Activated T-helper 1 cell treated with anti-CD3 and anti-CD28 coated beads, Interleukin-12 subunit alpha, Interleukin-12 subunit beta, Interleukin-2, Interleukin-4 antibody, amounts not matched to agents 30 ng/mL and 10 ng/mL and 1 ng/mL, durations not matched to agents 14 hours and 24 hours and 36 hours (primary cell): ENCODE measurements around the gene CC2D2A. TPM values are rescaled to one million over a fixed set of nuclear protein-coding genes. Genes with fewer than 3 reads are reported as not detected.

Source experiments
- DNase-seq: peaks from one replicate; pipeline ENCODE4 v3.0.0; 2021; ENCODE audit warnings: low spot score
- H3K27ac Mint-ChIP-seq: one replicate; pipeline ENCODE4 v1.8.0; 2021; ENCODE audit warnings: mild to moderate bottlenecking, mixed read lengths
- H3K27me3 Mint-ChIP-seq: one replicate; pipeline ENCODE4 v1.8.0; 2022; ENCODE audit warnings: mild to moderate bottlenecking, moderate library complexity, mixed read lengths; ENCODE audit not compliant: insufficient read depth
- H3K36me3 Mint-ChIP-seq: one replicate; pipeline ENCODE4 v1.8.0; 2021; ENCODE audit warnings: low read depth, mixed read lengths
- H3K4me1 Mint-ChIP-seq: one replicate; pipeline ENCODE4 v1.8.0; 2021; ENCODE audit warnings: low read depth, mixed read lengths
- H3K4me3 Mint-ChIP-seq: one replicate; pipeline ENCODE4 v1.8.0; 2021; ENCODE audit warnings: mild to moderate bottlenecking, moderate library complexity, mixed read lengths
- H3K9me3 Mint-ChIP-seq: one replicate; pipeline ENCODE4 v1.8.0; 2021; ENCODE audit warnings: mixed read lengths
- intact Hi-C: fragments of 100-400 bp; cut with micrococcal nuclease; formaldehyde crosslinking; loops from one replicate; pipeline ENCODE4 v1.15.1; 2024
- total RNA-seq: library from RNA; stranded (reverse); gene quantifications from 2 replicates; pipeline ENCODE4 v1.2.3, GENCODE V29; 2022

Gene CC2D2A
- total RNA-seq, 1 donor from 2014 or later, result not detected

DNA sequence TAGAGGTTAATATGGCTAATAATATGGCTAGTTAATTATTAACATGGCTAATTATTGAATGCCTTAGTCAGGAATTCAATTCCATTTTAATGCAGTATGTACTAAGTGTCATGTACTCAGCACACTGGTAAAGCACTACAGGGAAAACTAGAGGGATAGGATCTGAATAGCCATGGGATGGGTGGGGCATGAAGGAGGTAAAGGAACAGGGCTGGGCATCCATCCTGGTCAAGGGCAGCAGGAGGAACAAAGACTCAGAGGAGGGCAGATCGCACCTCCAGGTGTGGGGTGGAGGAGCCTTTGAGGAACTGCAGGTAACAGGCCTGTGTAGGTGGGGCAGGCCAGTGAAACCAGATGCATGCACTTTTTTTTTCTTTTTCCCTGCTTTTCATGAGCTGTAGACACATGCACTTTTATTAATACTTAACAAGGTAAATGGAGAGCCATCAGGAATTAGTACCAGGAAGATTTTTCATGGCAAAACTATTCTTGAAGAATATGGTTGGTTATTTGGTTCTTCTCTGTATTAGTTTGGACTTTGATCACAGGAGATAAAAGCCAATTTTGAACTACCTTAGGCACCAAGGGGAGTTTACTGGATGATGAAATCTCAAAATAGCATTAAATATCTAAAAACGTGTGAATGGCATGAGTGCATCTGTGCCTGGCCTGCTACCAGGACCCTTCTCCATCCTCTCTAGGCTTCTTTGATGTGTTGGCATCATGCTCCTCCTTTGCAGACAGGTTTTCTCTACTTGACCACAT, 88.3 kb downstream of the CC2D2A start:
- Mint-ChIP-seq H3K9me3 (no peaks in the 10 kb centered on the region), H3K27ac (no peak overlapping the region), H3K4me3 (no peak overlapping the region), H3K36me3 (peaks cover 5% of the 10 kb centered on the region), H3K27me3 (no peaks in the 10 kb centered on the region), H3K4me1 (peaks cover 5% of the 10 kb centered on the region)
- no peak for DNase-seq
- intact Hi-C loops, result no loop called here

DNA sequence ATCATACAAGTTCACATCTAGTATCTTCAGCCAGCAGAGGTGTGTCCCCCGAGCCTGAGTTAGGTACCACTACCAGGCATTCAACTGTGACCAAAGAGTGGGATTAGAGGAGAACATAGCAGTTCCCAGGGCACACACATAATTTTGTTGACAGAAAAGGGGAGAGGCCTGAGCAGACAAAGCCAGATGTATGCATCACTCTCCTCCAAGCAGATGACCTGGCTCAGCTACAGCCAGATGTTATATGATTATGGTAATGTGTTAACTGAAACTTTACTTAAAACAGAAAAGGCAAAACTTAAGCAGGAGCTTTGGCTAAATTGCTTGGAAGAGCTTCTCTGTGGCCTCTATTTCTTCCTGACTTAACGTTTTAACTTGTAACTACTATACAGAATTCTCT, 88.9 kb downstream of the CC2D2A start:
- Mint-ChIP-seq H3K9me3 (no peaks in the 10 kb centered on the region), H3K4me1 (peaks cover 5% of the 10 kb centered on the region), H3K27ac (no peak overlapping the region), H3K27me3 (no peaks in the 10 kb centered on the region), H3K36me3 (peaks cover 7% of the 10 kb centered on the region), H3K4me3 (no peak overlapping the region)
- intact Hi-C loops, result no loop called here
- no peak for DNase-seq

DNA sequence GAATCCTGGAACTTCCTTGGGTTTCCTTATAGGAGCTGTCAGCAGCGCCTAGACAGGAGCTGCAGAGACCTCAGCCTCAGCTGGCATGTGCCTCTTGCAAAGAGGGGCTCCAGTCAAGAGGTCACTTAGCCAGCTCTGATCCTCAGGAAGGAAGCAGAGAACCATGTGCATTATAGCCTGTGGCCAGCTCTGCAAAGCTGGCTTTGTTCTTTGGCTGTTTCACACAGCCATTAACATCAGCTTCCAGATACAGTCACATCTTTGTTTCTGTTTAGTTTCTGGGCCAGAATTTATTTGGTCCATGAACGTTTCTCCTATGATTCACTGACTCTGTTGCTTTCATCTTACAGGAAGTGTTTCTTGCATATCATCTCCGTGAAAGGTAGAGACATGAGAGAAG, 92.4 kb downstream of the CC2D2A start:
- H3K4me3 Mint-ChIP-seq, result no peak overlapping the region
- H3K27me3 Mint-ChIP-seq, result no peaks in the 10 kb centered on the region
- intact Hi-C loops, result no loop called here
- H3K27ac Mint-ChIP-seq, result no peak overlapping the region
- no peaks in the 10 kb centered on the region for H3K4me1 Mint-ChIP-seq
- DNase-seq, result no peak
- peaks cover 7% of the 10 kb centered on the region for H3K36me3 Mint-ChIP-seq
- no peaks in the 10 kb centered on the region for H3K9me3 Mint-ChIP-seq

GRCh38 chr4:15562623-15563022, 92.9 kb downstream of the CC2D2A start:
- no peaks in the 10 kb centered on the region for H3K4me1 Mint-ChIP-seq
- H3K4me3 Mint-ChIP-seq, result no peak overlapping the region
- no peak for DNase-seq
- intact Hi-C loops, result no loop called here
- no peak overlapping the region for H3K27ac Mint-ChIP-seq
- H3K9me3 Mint-ChIP-seq, result no peaks in the 10 kb centered on the region
- no peaks in the 10 kb centered on the region for H3K27me3 Mint-ChIP-seq
- H3K36me3 Mint-ChIP-seq, result peaks cover 7% of the 10 kb centered on the region

GRCh38 chr4:15563871-15564270, 94.2 kb downstream of the CC2D2A start:
- intact Hi-C loops, result no loop called here
- no peaks in the 10 kb centered on the region for H3K27me3 Mint-ChIP-seq
- no peak overlapping the region for H3K27ac Mint-ChIP-seq

DNA sequence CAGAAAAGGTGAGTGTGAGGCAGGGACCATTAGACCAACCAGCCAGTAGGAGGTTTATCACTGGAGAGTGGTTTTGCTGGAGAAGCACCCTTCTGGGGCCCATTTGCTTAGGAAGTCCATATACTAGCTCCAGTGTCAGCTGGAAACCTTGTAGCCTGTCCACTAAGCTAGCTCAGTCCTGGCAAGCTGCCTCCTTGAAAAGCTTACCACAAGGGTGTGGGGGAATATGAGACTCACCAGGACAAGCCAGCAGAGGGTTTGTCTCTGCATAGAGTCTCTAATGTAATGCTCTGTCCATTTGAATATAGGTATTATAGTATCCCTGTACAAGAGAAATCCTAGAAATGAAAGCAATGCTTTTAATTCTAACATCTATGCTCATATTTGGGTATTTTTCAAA, 99.1 kb downstream of the CC2D2A start:
- Mint-ChIP-seq H3K4me1 (no peaks in the 10 kb centered on the region), H3K27me3 (no peaks in the 10 kb centered on the region), H3K27ac (no peak overlapping the region), H3K9me3 (no peaks in the 10 kb centered on the region), H3K36me3 (peaks cover 2% of the 10 kb centered on the region), H3K4me3 (no peak overlapping the region)
- DNase-seq, result no peak
- intact Hi-C loops, result no loop called here

More at GRCh38 chr4:15563871-15564270, 94.2 kb downstream of the CC2D2A start:
- Mint-ChIP-seq H3K4me1 (no peaks in the 10 kb centered on the region), H3K4me3 (no peak overlapping the region), H3K36me3 (peaks cover 7% of the 10 kb centered on the region), H3K9me3 (no peaks in the 10 kb centered on the region)
- DNase-seq, result no peak

DNA sequence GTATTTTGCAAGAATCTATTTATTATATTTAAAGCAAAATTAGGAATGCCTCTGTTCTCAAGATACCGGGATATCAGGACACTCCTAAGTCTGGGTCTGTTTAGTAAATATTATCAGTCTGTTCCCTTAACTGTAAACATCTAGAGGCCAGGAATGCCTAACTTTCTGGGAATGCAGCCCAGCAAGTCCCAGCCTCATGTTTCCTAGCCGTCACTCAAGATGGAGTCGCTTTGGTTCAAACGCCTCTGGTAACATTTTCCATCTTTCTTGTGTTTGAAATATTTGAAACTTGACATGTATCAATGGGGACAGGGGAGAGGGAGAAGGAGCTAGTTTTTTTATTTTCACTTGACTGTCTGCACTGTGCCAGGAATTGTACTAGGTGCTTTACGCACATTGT, 100.1 kb downstream of the CC2D2A start:
- intact Hi-C loops, result no loop called here
- H3K9me3 Mint-ChIP-seq, result no peaks in the 10 kb centered on the region
- H3K4me3 Mint-ChIP-seq, result no peak overlapping the region
- H3K27me3 Mint-ChIP-seq, result no peaks in the 10 kb centered on the region
- H3K36me3 Mint-ChIP-seq, result peaks cover 2% of the 10 kb centered on the region
- no peak overlapping the region for H3K27ac Mint-ChIP-seq
- no peak for DNase-seq
- H3K4me1 Mint-ChIP-seq, result no peaks in the 10 kb centered on the region

DNA sequence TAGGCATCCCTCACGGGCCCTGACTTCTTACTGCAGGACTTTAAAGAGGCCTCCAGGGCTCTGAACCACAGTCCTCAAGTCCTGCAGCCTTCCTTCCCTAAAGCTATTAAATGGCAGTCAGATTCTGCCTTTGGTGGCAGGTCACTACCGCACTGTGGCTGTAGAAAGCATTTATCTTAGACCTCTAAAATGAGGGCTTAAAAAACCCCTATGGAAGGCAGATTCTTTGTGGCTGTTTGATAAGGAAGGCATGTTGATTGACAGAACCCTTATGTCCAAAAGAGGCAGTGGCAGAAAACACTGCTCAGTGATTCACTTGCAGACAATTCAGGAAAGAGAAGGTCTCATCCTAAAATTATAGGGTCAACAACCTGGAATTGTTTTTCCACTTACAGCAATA, 106.3 kb downstream of the CC2D2A start:
- no peaks in the 10 kb centered on the region for H3K4me1 Mint-ChIP-seq
- DNase-seq, result no peak
- H3K27me3 Mint-ChIP-seq, result no peaks in the 10 kb centered on the region
- no peaks in the 10 kb centered on the region for H3K36me3 Mint-ChIP-seq
- no peak overlapping the region for H3K27ac Mint-ChIP-seq
- no peak overlapping the region for H3K4me3 Mint-ChIP-seq
- intact Hi-C loops, result no loop called here
- H3K9me3 Mint-ChIP-seq, result no peaks in the 10 kb centered on the region

DNA sequence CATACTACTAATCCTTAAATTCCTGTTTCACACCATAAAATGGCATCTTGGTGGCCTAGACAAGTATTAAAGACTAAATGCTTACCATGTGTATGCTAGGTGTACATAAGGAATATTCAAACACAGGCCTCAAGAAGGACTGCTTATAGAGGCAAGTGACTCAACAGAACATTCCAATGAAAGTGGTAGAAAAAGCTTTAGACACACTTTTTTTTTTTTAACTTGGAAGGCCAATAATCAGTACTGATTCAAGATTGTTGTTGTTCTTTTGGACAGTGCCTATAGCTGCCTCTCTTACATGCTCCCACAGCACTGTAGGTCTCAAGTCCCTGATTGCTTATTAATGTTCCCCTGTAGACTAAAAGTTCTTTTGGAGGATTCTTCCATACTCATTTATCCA, 107.8 kb downstream of the CC2D2A start:
- no peaks in the 10 kb centered on the region for H3K9me3 Mint-ChIP-seq
- H3K36me3 Mint-ChIP-seq, result no peaks in the 10 kb centered on the region
- intact Hi-C loops, result no loop called here
- DNase-seq, result no peak
- no peaks in the 10 kb centered on the region for H3K4me1 Mint-ChIP-seq
- H3K27me3 Mint-ChIP-seq, result no peaks in the 10 kb centered on the region
- H3K4me3 Mint-ChIP-seq, result no peak overlapping the region
- H3K27ac Mint-ChIP-seq, result no peak overlapping the region

DNA sequence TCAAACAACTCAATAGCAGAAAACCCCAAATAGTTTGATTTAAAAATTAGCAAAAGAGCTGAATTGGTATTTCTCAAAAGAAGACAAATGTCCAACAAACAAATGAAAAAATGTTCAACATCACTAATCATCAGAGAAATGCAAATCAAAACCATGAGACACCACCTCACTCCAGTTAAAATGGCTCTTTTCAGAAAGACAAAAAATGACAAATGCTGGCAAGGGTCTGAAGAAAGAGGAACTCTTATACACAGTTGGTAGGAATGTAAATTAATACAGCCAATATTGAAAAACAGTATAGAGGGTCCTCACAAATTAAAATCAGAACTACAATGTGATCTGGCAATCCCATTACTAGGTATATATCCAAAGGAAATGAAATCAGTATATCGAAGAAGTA, 115.1 kb downstream of the CC2D2A start:
- Mint-ChIP-seq H3K4me1 (no peaks in the 10 kb centered on the region), H3K4me3 (no peak overlapping the region), H3K36me3 (no peaks in the 10 kb centered on the region), H3K27me3 (no peaks in the 10 kb centered on the region), H3K9me3 (no peaks in the 10 kb centered on the region), H3K27ac (no peak overlapping the region)
- intact Hi-C loops, result no loop called here
- no peak for DNase-seq

- no peaks in the 10 kb centered on the region for H3K9me3 Mint-ChIP-seq
- H3K27ac Mint-ChIP-seq, result no peak overlapping the region
- no peak overlapping the region for H3K4me3 Mint-ChIP-seq
- intact Hi-C loops, result no loop called here
- H3K27me3 Mint-ChIP-seq, result no peaks in the 10 kb centered on the region
- H3K4me1 Mint-ChIP-seq, result no peaks in the 10 kb centered on the region
- DNase-seq, result no peak
- no peaks in the 10 kb centered on the region for H3K36me3 Mint-ChIP-seq
These were observed 115.6 kb downstream of the CC2D2A start for GRCh38 chr4:15585331-15585730.

GRCh38 chr4:15586066-15586465, 116.4 kb downstream of the CC2D2A start:
- intact Hi-C loops, result no loop called here
- Mint-ChIP-seq H3K27me3 (no peaks in the 10 kb centered on the region), H3K36me3 (no peaks in the 10 kb centered on the region), H3K4me1 (no peaks in the 10 kb centered on the region), H3K9me3 (no peaks in the 10 kb centered on the region), H3K27ac (no peak overlapping the region), H3K4me3 (no peak overlapping the region)
- DNase-seq, result no peak

DNA sequence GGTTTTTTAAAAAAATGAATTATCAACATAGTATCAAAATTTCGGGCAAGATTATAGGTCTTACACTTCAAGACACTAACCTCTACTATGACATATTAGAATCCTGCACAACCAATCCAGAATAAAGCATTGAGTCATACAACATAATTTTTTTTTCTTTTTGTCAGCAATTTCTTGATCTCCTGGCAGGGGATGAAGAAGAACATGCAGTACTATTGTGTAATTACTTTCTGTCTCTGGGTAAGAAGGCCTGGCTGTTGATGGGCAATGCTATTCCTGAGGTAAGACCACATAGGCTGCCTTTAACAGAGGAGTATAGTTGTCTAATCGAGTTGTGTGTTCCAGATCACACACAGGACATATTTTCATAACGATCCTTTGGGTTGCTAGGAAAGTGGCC, 118.0 kb downstream of the CC2D2A start:
- Mint-ChIP-seq H3K27ac (no peak overlapping the region), H3K9me3 (no peaks in the 10 kb centered on the region), H3K4me1 (no peaks in the 10 kb centered on the region), H3K36me3 (no peaks in the 10 kb centered on the region), H3K4me3 (no peak overlapping the region), H3K27me3 (no peaks in the 10 kb centered on the region)
- DNase-seq, result no peak
- intact Hi-C loops, result no loop called here

DNA sequence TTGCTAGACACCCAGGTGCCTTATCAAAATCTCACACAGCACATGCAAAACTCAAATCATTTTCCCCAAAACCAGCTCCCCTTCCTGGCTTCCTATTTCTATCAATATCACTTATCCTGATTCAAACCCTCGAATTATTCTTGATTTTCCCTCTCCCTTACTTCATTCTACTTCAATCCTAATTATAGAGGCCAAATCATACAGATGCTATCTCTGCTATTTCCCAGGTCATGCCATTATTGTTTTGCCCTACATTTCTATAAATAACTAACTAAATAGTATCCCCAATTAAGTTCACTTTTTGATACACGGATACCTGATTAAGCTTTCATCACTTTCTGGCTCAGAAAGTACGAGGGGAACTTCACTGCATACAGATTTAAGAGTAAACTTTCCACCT, 123.1 kb downstream of the CC2D2A start:
- peaks cover 2% of the 10 kb centered on the region for H3K36me3 Mint-ChIP-seq
- H3K4me1 Mint-ChIP-seq, result no peaks in the 10 kb centered on the region
- no peak for DNase-seq
- H3K27me3 Mint-ChIP-seq, result no peaks in the 10 kb centered on the region
- no peak overlapping the region for H3K4me3 Mint-ChIP-seq
- H3K9me3 Mint-ChIP-seq, result no peaks in the 10 kb centered on the region
- intact Hi-C loops, result no loop called here
- H3K27ac Mint-ChIP-seq, result no peak overlapping the region
